A172 (cell line): Measurements from ENCODE around the gene TERB1. TPM values are rescaled to one million over a fixed set of nuclear protein-coding genes. Genes with fewer than 3 reads are reported as not detected.

Experiments
- DNase-seq: peaks from one replicate; pipeline ENCODE4 v3.0.0-alpha.2; 2015; ENCODE audit warnings: low spot score
- total RNA-seq: library from RNA; depleted of rRNA; stranded (reverse); fragments of >200 nt; shearing (Covaris generic); gene quantifications from 2 replicates; pipeline ENCODE4 v1.2.3, GENCODE V29; 2014

Gene TERB1
- total RNA-seq, 1 experiment from 2014 or later, result not detected

DNA sequence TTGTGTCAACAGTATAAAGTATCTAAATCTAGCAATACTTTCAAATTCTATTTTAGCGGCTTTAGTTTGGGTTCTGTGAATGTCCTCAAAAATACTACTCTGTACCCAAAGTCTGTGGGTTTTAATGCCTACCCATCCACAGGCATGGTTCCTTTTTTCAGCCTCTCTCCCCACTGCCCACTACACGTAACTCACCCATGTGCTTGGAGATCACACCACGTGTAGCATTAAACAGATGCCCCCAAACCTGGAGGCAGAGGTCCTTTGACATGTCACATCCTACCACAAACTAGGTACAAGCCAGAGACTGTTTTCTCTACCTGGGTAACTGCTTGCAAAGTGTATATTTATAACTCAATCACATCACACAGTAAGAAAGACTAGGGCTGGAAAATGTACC, 55.3 kb downstream of the TERB1 start:
- DNase-seq, result no peak

DNA sequence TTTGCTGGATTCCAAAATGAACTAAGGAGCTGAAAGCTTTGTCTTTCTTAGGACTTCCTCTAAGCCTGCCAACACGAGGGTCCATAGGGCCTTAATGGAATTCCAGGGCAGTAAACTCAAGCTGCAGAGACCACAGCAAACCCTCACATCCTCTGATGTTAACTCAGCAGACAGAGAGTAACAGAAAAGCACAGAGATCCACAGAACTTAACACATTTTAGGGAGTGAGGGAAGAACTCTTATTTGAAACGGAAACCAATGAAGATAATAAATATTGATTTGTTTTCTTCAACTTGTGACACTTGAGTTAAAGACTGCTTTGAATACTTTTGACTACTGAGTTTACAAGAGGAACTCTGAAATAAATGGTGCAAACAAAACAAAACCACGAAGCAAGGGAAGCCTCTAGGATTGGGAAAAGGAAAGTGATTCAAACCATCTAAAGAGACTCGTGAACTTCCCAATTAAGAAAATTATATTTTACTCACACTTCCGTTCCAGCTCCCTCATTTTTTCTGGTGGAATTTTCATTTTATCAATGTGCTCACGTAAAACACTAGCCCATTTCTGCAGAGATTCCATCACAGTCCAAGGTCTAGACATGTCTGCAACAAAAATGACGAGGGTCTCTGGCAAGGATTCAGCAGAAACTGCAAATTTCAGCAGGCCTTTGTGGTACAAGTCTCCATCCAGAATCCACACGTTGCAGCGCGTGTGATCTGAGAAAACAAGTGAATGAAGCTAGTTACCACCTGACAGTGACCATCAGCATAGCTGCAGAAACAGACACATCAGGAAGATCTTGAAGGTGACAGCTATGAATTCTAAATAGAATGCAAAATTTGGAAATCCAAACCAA, 59.2 kb downstream of the TERB1 start:
- DNase-seq, result no peak

DNA sequence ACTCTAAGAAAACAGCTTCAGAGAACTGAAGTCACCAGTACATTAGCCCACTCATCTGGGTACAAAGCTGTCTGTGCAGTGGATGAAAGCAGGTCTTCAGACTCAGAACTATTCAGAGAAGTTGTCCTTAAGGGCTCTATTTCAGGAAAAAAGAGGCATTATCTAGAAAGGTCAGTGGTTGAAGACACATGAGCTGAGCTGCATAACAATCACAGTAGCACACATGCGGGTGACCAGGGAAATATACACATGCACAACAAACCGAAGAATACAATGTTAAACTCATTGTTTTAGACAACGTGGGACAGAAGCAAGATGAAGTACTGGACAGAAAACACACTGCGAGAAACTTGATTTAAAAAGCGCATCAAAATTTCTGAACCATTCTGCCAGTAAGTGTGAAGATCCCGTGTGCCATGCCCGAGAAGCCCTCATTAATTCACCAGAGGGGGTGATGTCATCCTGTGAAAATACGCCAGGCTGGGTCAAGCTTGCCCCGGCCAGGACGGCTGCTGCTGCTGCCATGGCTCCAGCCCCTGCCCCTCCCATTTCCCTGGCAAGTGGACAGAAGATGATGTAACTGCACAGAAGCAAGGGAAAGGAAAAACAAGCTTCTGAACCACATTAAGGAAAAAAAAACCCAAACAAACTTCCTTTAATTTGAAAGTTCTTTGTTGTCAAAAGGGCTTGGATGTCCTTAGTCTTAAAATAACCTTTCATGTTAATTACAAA, 60.0 kb downstream of the TERB1 start:
- peak; percentile 74 for DNase-seq

DNA sequence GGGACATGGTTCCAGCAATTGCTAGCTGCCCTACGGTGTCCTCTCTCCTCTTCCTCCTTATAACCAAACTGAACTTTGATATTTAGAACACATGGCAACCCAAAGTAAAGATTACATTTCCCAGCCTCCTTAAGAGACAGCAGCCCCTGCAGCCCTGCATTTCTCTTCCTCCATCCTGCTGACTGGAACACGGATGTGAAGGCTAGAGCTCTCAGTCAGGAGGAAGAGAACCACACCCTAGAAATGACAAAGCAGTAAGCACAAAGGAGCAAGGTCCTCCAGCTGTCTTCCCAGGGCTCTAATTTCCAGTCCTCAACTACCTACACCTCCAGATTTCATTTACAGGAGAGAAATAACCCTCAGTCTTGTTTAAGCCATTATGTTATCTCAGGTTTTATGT, 60.9 kb downstream of the TERB1 start:
- DNase-seq, result peak; percentile 35

DNA sequence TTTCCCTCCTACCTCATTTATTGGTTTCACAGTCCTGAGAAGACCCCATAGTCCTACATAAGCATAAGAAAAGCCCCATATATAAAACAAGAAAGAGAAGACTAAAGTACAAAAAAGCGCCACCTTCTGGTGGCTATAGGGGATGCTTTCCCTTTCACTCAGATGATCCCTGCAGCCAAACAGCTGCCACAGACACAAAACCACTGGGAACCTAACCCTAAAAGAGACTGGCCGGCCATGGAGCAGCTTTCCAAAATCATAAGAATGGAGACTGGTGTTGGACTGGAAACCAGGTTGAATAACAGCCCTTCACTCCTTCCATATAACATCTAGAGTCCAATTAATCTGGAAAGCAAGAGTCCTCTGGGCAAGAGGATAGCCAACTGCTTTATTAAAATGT, 61.4 kb downstream of the TERB1 start:
- DNase-seq, result peak; percentile 30

DNA sequence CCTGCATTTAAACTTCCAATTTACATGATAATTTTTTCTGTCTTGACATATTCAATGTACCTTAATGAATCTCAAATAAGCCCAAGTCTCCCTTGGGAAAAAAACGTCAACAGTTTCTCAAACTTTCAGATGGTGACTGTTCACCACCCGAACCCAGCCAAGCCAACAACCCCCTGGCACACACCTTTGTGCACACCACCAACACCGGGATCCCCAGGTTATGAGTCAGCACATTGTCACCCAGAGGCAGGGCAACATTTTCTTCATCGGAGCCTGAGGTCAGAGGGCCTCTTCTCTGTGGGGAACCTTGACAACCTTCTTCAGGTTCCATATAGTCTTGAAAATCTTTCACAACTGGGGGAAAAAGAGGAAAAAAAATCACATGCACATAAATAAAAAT, 65.5 kb downstream of the TERB1 start:
- no peak for DNase-seq

DNA sequence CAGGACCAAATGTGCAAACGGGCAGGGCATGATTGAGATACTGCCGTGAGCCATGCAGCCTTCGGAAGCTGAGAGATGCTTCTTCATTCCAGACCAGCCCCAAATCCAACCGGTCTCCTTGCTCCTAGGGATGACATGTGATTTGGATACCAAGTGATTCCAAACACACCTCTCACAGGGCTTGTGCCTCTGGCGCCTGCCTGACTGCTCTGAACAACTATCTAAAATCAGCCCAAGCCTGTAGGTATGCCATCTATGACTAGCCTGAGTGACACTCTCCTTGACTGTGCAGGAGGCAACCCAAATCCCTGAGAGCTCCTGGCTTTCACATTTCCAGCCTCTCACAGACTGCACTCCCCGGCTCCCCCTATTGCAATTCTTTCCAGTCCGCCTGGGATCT, 70.3 kb downstream of the TERB1 start:
- no peak for DNase-seq

DNA sequence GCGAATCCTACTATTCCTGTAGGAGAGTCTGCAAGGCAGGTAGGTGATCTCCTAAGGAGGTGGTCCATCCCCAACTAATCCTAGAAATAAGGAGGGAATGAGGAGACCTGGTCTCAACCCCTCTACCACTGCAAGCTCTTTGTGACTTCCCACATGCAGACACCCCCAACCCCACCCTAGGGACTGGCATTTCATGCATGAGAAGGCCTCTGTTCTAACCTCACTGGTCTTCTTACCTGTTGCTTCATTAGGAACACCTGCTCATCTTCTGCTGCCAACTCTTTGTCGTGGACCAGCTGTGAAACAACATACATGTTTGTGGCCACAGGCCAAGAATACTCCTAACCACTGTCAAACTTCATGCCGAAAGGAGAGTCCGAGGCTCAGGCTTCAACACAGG, 72.6 kb downstream of the TERB1 start:
- no peak for DNase-seq

DNA sequence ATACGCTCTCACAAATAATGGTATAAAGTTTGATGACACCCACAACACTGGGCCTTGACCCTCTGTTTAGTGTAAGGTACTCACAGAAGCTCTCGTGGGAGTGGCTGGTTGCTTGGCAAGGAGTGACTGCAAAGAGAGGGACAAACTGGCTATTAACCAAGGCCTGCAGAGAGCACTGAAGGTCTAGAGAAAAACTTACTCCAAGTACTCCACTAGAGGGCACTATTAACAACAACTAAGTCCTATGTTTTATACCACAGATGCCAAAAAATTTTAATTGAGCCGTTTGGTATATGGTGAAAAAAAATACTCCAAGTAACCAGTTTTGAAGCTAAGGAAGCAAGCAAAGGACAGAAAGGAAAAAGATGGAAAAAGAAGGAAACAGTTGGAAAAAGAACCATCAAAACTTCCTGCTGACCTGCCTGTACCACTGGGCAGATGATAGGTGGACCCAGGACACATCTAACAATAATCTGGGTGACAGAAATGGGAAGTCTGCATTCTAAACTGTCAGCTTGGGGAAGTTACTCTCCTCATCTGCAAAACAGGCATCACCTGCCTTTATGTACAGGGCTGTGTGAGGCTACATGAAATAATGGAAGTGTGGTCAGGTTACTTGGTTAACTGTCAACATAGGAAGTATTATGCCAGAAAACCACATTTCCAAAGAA, 73.1 kb downstream of the TERB1 start:
- DNase-seq, result peak; percentile 57

DNA sequence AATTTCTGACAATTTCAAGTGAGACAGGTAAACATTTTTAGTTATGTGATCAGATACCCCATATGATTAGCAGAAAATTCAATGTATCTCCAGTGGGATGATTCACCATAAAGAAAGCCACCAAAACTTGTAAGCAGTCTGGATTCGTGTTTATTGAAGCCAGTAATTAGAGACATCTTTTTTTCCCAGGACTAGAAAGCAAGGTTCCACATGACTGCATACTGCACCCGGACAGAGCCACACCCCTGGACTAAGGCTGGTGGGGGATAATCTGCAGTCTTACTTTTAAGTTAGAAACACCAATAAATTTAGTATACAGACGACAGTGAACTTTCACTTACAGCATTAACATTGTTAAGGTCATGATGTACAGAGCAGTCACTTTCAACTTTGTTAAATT, 80.6 kb downstream of the TERB1 start:
- no peak for DNase-seq

DNA sequence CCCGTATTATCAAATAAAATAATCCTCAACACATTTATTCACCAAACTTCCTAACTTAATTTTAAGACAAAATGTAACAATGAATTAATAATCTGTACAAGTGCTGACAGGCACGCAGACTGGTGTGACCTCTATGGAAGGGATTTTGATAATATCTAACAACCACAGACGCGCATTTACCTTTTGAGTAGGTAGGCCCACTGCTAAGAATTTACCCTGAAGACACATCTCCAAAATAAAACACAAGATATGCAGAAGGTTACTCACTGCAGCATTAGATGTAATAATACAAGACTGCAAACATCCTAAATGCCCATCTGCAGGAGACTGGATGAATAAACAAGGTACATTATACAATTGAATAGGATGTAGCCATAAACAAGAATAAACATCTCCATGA, 82.1 kb downstream of the TERB1 start:
- DNase-seq, result no peak

DNA sequence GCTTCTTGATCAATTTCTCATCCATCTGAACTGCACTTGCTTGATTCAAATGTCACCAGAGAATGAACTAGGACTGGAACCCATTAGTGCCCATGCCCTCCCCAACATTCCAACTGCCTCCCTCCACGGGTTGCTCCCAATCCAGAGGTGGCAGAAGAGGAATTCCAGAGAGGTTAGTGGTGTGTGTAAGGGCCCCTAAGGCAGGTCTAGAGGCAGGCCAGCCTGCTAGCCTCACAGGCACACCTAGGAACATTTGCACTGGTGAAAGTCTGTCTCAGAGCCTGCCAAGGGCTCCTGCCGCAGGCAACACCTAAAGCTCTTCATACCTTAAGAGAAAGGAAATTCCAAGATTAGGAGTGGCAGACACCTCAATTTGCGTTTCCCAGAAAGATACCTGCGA, 83.6 kb downstream of the TERB1 start:
- no peak for DNase-seq

DNA sequence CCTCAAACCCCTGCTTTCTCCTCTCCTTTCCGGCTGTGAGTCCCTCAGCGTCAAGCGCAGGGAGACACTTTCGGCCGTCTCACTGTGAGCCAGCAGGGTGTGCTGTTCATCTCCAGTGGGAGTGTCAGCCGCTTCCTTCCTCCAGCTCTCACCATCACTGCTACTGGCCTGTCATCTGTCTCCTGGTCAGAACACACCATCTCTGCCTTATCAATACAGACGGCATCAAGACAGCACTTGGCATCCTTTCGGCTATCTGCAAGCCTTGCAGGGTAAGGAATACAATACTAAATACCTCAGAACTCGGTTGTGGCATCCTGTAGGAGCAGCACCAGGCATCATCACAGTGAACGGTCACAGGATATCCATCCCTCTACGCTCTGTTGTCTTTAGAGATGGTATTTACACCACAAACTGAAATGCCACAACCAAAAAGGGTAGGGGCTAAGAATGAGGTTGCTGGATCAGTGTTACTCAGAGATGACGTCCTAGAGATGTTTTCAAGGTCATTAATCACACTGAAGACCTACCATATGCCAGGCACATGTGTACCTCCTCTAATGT, 84.2 kb downstream of the TERB1 start:
- DNase-seq, result peak; percentile 58

DNA sequence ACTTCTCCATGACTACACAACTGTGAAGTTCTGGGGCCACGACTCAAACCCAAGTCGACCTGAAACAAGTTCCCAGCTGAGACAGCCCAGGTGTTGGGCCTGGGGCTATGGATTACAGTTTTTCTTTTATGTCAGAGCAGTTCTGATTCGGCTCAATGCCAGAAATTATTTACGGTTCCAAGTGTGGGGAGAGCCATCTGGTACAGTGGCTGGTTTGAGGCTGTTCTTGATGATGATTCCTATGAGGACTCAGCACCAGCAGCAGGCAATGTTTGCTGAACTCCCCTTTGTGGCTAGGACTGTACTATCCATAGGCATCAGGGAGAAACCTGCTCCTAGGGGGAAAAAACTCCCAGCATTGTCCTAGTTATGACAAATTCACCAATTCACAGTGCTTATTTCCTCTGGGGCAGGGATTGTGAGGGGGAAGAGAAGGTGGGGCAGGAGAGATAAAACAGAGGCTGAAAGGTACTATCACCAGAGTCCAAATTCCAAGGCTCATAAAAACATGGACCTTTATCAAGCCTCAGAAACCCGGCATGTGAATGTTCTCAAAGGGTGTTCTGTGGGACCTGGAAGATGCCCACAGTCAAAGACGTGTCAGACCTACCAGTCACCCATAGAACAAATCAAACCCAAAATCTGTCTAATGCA, 86.6 kb downstream of the TERB1 start:
- no peak for DNase-seq

DNA sequence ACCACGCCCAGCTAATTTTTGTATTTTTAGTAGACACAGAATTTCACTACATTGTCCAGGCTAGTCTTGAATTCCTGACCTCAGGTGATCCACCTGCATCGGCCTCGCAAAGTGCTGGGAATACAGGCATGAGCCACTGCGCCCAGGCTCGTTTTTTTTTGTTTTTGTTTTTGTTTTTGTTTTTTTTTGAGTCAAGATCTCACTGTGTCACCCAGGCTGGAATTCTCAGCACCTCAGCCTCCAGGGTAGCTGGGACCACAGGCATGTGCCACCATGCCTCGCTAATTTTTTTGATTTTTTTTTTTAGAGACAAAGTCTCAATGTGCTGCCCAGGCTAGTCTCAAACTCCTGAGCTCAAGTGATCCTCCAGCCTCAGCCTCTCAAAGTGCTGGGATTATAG, 87.3 kb downstream of the TERB1 start:
- DNase-seq, result no peak

DNA sequence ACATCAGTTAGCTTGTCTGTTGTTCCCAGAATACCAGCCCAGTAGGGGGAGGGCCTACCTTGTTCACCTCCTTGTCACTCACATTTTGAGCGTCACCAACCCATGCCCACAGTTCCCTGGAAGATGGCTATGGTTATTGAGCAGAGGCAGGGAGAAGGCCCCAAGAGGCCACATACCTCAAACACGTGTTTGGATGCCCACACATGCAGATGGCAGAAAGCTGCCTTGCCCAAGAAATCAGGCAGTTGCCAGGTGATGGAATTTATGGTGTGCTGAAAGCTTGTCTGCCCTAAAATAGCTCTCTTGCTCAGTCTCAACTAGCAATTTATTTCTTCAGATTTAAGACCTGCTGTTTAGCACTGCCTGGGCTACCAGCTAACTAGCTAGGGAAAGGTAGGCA, 88.3 kb downstream of the TERB1 start:
- no peak for DNase-seq

DNA sequence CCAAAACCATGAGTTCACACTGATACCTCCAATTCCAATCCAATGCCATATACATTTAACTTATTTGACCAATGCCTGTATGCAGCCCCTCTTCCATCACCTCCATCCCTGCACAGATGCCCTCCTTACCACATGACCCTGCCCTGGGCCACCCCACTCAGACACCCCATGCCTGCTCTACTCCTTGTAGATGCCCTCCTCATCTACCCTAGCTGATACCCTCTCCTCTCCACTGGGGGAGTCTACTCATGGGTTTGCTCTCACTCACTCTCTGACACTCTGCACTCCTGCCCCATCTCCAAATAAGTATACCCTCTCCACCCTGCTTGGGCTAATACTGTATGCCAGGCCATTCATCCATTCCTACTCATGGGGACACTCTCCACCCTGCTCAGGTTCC, 88.9 kb downstream of the TERB1 start:
- no peak for DNase-seq

DNA sequence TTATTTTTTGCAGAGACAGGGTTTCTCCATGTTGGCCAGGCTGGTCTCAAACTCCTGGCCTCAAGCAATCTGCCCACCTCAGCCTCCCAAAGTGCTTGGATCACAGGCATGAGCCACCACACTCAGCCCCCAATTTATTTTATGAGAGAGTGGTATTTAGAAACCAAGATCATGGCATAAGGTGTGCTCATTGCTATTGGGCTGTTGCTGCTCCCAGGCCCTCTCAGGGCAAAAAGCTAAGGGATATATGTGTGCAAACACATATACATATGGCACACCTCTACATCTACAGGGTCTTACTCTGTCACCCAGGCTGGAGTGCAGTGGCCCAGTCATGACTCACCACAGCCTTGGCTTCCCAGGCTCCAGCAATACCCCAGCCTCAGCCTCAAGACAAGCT, 89.8 kb downstream of the TERB1 start:
- no peak for DNase-seq

DNA sequence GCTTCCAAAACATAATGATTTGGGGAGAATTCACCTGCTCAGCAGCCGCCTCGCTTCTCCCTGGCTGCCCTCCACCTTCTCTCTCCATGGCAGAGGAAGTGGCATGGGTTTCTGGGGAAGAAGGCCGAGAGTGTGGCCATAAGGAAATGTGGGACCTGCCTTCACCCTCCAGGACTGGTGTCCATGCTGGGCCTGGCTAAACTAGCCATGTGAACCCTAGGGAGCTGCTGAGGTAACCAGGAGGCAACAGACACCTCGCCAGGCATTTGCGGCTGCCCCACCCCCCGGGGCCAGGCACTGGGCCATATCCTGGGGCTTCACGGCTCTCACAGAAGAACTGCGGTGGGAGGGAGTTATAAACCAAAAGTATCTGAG, 94.9 kb downstream of the TERB1 start:
- DNase-seq, result peak; percentile 24

DNA sequence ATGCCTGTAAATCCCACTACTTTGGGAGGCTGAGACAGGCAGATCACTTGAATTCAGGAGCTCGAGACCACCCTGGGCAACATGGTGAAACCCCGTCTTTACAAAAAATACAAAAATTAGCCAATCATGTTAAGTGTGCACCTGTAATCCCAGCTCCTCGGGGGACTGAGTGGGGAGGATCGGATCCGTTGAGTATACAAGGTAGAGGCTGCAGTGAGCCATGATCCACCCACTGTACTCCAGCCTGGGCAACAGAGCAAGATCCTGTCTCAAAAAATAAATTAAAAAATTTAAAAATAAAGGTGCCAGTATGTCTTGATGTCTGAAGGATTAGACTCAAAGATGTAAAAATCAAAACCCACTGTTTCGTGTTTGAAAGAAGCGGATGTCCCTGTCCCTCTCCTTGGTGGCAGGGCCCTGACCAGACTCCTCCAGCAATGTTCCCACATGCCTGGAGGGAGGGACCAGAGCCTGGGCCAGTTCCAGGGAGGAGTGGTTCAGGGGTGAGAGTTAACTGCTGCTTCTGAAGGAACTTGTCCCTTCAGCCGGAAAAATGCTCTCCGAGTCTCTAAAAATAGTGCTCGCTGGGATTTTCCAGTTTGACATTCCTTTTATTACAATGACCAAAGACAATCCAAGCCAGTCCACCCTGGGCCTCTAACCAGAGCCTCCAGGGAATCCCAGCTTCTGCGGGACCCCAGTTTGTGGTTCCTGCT, 95.4 kb downstream of the TERB1 start:
- peak; percentile 76 for DNase-seq
